GM21390 (cell line): Measurements from ENCODE around the gene WDR89.
"Not testable (repeated sequence)": the region's sequence is repeated elsewhere in the genome, so short reads cannot be mapped to it uniquely, and the experiment has no call there.

Experiments used
- ATAC-seq: cut with Tn5 transposase; IDR thresholded peaks from one replicate; pipeline ENCODE4 v1.9.1; 2021; ENCODE audit not compliant: unreplicated experiment

WDR89 gene

DNA sequence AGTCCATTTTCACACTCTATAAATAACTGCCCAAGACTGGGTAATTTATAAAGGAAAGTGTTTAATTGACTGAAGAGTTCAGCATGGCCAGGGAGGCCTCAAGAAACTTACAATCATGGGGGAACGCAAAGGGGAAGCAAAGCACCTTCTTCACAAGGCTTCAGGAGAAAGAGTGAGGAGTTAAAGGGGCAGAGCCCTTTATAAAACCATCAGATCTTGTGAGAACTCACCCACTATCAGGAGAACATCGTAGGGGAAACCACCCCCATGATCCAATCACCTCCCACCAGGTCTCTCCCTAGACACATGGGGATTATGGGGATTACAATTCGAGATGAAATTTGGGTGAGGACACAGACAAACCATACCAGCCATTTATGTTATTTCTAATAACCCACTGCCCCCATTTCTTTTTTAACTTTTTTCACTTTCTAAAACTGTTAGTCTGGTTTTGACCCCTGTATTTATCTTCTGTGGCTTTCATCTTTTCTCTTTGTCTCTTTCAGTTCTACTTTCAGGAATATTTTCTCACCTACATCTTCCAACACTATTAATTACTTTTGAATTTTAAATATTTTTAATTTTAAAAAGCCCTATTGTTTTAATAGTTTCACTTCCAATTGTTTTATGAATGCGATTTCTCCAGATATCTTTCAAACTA lies 44.5 kb downstream of the WDR89 start:
- ATAC-seq = no peak

- ATAC-seq = no peak
These were observed 47.0 kb downstream of the WDR89 start for GRCh38 chr14:63594455-63595372.

DNA sequence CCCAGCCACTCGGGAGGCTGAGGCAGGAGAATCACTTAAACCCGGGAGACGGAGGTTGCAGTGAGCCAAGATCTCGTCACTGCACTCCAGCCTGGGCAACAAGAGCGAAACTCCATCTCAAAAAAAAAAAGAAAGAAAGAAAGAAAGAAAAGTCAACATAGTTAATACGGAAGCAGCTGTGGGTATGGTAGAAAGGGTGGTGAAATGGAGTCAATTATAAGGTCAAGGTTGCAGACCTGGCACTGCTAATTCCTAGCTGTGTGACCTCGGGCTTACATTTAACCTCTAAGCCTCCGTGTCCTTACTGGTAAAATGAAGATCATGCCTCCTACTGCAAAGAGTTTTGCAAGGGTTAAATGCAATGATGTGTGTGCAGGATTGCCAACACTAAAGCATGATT lies 58.6 kb downstream of the WDR89 start:
- not testable (repeated sequence) for ATAC-seq

GRCh38 chr14:63581491-63581890 lies 60.2 kb downstream of the WDR89 start:
- ATAC-seq = no peak

GRCh38 chr14:63578300-63578699 lies 63.4 kb downstream of the WDR89 start:
- ATAC-seq = no peak

- ATAC-seq = no peak
These were observed 68.1 kb downstream of the WDR89 start for GRCh38 chr14:63573581-63573980.

GRCh38 chr14:63565448-63565847 lies 76.2 kb downstream of the WDR89 start:
- no peak for ATAC-seq

DNA sequence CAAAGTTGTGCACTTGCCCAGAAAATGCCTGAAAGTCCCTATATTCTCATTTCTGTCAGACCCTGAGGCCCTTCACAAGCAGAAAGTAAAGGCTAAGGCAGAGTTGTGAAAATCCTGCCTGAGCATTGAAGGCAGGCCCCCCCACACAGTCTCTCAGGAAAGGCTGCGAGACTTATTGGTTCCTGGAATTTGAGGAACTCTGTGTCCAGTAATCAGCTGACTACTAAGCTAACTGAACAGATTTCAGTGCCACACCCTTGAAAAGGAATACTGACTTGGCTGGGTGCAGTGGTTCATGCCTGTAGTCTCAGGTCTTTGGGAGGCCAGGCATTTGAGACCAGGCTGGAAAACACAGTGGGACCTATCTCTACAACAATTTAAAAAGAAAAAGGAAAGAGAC lies 77.4 kb downstream of the WDR89 start:
- no peak for ATAC-seq

GRCh38 chr14:63563370-63564026 lies 78.2 kb downstream of the WDR89 start:
- ATAC-seq = no peak

DNA sequence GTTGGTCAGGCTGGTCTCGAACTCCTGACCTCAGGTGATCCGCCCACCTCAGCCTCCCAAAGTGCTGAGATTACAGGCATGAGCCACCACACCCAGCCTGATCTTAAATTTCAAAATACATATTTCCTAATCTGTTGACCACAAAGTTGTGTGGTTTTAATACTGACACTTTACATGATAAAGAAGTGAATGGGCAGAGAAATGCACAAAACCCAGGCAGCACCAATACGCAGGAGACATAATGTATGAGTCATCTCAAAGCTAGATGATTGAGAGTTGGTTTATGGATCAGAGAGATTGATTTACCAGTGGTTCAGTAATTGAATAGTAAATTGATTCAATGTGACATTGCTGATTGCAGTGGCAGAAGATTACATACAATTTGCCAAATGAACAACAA lies 79.3 kb downstream of the WDR89 start:
- ATAC-seq = no peak

DNA sequence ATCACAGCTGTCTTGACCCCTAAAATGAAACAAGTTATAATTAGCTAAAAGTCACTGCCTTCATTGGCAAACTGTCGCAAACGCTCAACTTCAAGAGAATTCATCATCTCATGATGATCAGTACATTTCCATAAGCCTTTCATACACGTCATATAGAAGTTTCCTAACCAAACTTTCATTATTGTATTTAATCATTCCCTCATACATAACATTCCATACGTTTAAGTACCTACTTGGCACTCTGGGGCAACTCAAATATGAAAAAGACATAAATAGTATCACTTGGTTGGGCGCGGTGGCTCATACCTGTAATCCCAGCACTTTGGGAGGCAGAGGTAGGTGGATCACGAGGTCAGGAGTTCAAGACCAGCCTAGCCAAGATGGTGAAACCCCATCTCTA lies 86.1 kb downstream of the WDR89 start:
- no peak for ATAC-seq

GRCh38 chr14:63551332-63551731 lies 90.3 kb downstream of the WDR89 start:
- ATAC-seq = no peak

- no peak for ATAC-seq
These were observed 93.8 kb downstream of the WDR89 start for GRCh38 chr14:63547798-63548335.
